Measurements from ENCODE around the gene PRICKLE2.

PRICKLE2 gene

GRCh38 chr3:64047787-64048186, 177.5 kb downstream of the PRICKLE2 start:
- Histone ChIP-seq H3K27me3 (ENCODE audit: insufficient read depth, low read length) (no peaks in the 10 kb centered on the region), H3K9me3 (ENCODE audit: low read length) (no peaks in the 10 kb centered on the region), H2AFZ (ENCODE audit: low read depth, low read length) (peak overlapping the region; percentile 55), H3K36me3 (ENCODE audit: insufficient read depth, low read length) (no peaks in the 10 kb centered on the region), H3K4me1 (ENCODE audit: insufficient read depth, low read length) (peaks cover 34% of the 10 kb centered on the region), H3K4me3 (ENCODE audit: low read length) (peak overlapping the region; percentile 43)

GRCh38 chr3:64046996-64047594, 178.2 kb downstream of the PRICKLE2 start:
- Histone ChIP-seq H3K36me3 (ENCODE audit: insufficient read depth, low read length) (no peaks in the 10 kb centered on the region), H3K27me3 (ENCODE audit: insufficient read depth, low read length) (no peaks in the 10 kb centered on the region), H3K9me3 (ENCODE audit: low read length) (no peaks in the 10 kb centered on the region), H3K4me1 (ENCODE audit: insufficient read depth, low read length) (peaks cover 34% of the 10 kb centered on the region), H3K4me3 (ENCODE audit: low read length) (peak overlapping the region; percentile 43), H2AFZ (ENCODE audit: low read depth, low read length) (no peak overlapping the region)

GRCh38 chr3:64046592-64046991, 178.7 kb downstream of the PRICKLE2 start:
- Histone ChIP-seq H3K4me3 (ENCODE audit: low read length) (no peak overlapping the region), H3K36me3 (ENCODE audit: insufficient read depth, low read length) (no peaks in the 10 kb centered on the region), H2AFZ (ENCODE audit: low read depth, low read length) (no peak overlapping the region), H3K4me1 (ENCODE audit: insufficient read depth, low read length) (peaks cover 34% of the 10 kb centered on the region), H3K27me3 (ENCODE audit: insufficient read depth, low read length) (no peaks in the 10 kb centered on the region), H3K9me3 (ENCODE audit: low read length) (no peaks in the 10 kb centered on the region)

GRCh38 chr3:64042952-64043351, 182.3 kb downstream of the PRICKLE2 start:
- H2AFZ ChIP-seq (ENCODE audit: low read depth, low read length): no peak overlapping the region
- peaks cover 28% of the 10 kb centered on the region for H3K4me1 ChIP-seq (ENCODE audit: insufficient read depth, low read length)
- H3K36me3 ChIP-seq (ENCODE audit: insufficient read depth, low read length): no peaks in the 10 kb centered on the region
- no peaks in the 10 kb centered on the region for H3K27me3 ChIP-seq (ENCODE audit: insufficient read depth, low read length)
- no peak overlapping the region for H3K4me3 ChIP-seq (ENCODE audit: low read length)
- no peaks in the 10 kb centered on the region for H3K9me3 ChIP-seq (ENCODE audit: low read length)
